Neural cell (in vitro differentiated cells): ENCODE results near the gene KCNQ5. TPM values are rescaled to one million over a fixed set of nuclear protein-coding genes. Genes with fewer than 3 reads are reported as not detected.

ENCODE experiments used
- H2AFZ ChIP-seq: fragments of 200-600, 300-800 bp; sonication (generic), shearing (Covaris generic); 2 replicates; pipeline ENCODE4 v1.6.0; 2014; ENCODE audit warnings: low read depth, mild to moderate bottlenecking, antibody characterized with exemption, low read length, moderate library complexity
- H3F3A ChIP-seq: fragments of 200-600 bp; shearing (Covaris generic); 2 replicates; pipeline ENCODE4 v1.6.1; 2016; ENCODE audit warnings: mild to moderate bottlenecking, moderate library complexity, mixed read lengths, antibody characterized with exemption, low read length; ENCODE audit not compliant: insufficient read depth, poor library complexity, severe bottlenecking
- H3K27ac ChIP-seq: fragments of 200-600, 300-800 bp; sonication (generic), shearing (Covaris generic); 2 replicates; pipeline ENCODE4 v1.5.1; 2014; ENCODE audit warnings: mild to moderate bottlenecking, low read length, moderate library complexity
- H3K27me3 ChIP-seq: fragments of 300-800, 200-600 bp; sonication (generic), shearing (Covaris generic); 2 replicates; pipeline ENCODE4 v1.6.0; 2014; ENCODE audit warnings: mild to moderate bottlenecking, low read depth, low read length, moderate library complexity; ENCODE audit not compliant: insufficient read depth
- H3K36me3 ChIP-seq: fragments of 300-800, 200-600 bp; sonication (generic), shearing (Covaris generic); 2 replicates; pipeline ENCODE4 v1.5.1; 2014; ENCODE audit warnings: mild to moderate bottlenecking, antibody characterized with exemption, low read length, moderate library complexity; ENCODE audit not compliant: insufficient read depth
- H3K4me2 ChIP-seq: fragments of 300-800, 200-600 bp; sonication (generic), shearing (Covaris generic); 2 replicates; pipeline ENCODE4 v1.6.0; 2014; ENCODE audit warnings: mild to moderate bottlenecking, low read length
- H3K4me3 ChIP-seq: fragments of 300-800, 200-600 bp; sonication (generic), shearing (Covaris generic); 2 replicates; pipeline ENCODE4 v1.5.1; 2014; ENCODE audit warnings: mild to moderate bottlenecking, low read length, moderate library complexity
- H3K79me2 ChIP-seq: fragments of 200-600 bp; shearing (Covaris generic); replicated peaks from 2 replicates; pipeline ENCODE4 v1.6.0; 2014; ENCODE audit warnings: mild to moderate bottlenecking, low read length, moderate library complexity; ENCODE audit not compliant: insufficient read depth
- H3K9ac ChIP-seq: fragments of 300-800, 200-600 bp; sonication (generic), shearing (Covaris generic); 2 replicates; pipeline ENCODE4 v1.6.1; 2016; ENCODE audit warnings: mild to moderate bottlenecking, low read length, mixed read lengths
- H3K9me2 ChIP-seq: fragments of 200-600 bp; shearing (Covaris generic); 2 replicates; pipeline ENCODE4 v1.6.1; 2016; ENCODE audit warnings: mild to moderate bottlenecking, low read length, mixed read lengths; ENCODE audit not compliant: insufficient read depth
- H3K9me3 ChIP-seq: fragments of 200-600, 300-800 bp; sonication (generic), shearing (Covaris generic); 2 replicates; pipeline ENCODE4 v1.6.1; 2016; ENCODE audit warnings: mild to moderate bottlenecking, mixed run types, low read length, moderate library complexity, mixed read lengths
- H4K20me1 ChIP-seq: fragments of 200-600 bp; shearing (Covaris generic); 2 replicates; pipeline ENCODE4 v1.6.1; 2016; ENCODE audit warnings: mild to moderate bottlenecking, mixed run types; ENCODE audit not compliant: insufficient read depth
- EP300 ChIP-seq: fragments of 450-650 bp; conservative IDR thresholded peaks from 2 replicates; pipeline ENCODE4 v1.6.1; 2014; ENCODE audit warnings: antibody characterized with exemption, mild to moderate bottlenecking, moderate library complexity; ENCODE audit not compliant: poor library complexity, severe bottlenecking
- EZH2 ChIP-seq: fragments of 200-600, 300-800 bp; shearing (Covaris generic), sonication (generic); IDR thresholded peaks from 2 replicates; pipeline ENCODE4 v1.6.1; 2014; ENCODE audit warnings: antibody characterized with exemption, low read length, borderline replicate concordance, mild to moderate bottlenecking; ENCODE audit not compliant: insufficient read depth, poor library complexity, severe bottlenecking
- MXI1 ChIP-seq: fragments of 450-650 bp; conservative IDR thresholded peaks from 2 replicates; pipeline ENCODE4 v1.6.1; 2014; ENCODE audit warnings: antibody characterized with exemption, mild to moderate bottlenecking; ENCODE audit not compliant: poor library complexity, severe bottlenecking
- POLR2AphosphoS5 ChIP-seq: IDR thresholded peaks from 2 replicates; pipeline ENCODE4 v1.6.1; 2012
- RAD21 ChIP-seq: fragments of 450-650 bp; conservative IDR thresholded peaks from 2 replicates; pipeline ENCODE4 v1.6.1; 2014; ENCODE audit warnings: antibody characterized with exemption, mild to moderate bottlenecking, moderate library complexity
- REST ChIP-seq: IDR thresholded peaks from 2 replicates; pipeline ENCODE4 v1.6.1; 2012; ENCODE audit warnings: borderline replicate concordance
- SMC3 ChIP-seq: fragments of 450-650 bp; conservative IDR thresholded peaks from 2 replicates; pipeline ENCODE4 v1.6.1; 2014; ENCODE audit warnings: antibody characterized with exemption, mild to moderate bottlenecking, moderate library complexity; ENCODE audit not compliant: poor library complexity
- TAF1 ChIP-seq: IDR thresholded peaks from 2 replicates; pipeline ENCODE4 v1.6.1; 2012; ENCODE audit warnings: low read depth
- polyA plus RNA-seq: library from polyadenylated mRNA; depleted of rRNA; stranded (reverse); fragments of >200 nt; gene quantifications from 2 replicates; pipeline ENCODE4 v1.2.3, GENCODE V29; 2014
- TF ChIP-seq, protein P1 (sequence below): fragments of 450-650 bp; IDR thresholded peaks from 2 replicates; pipeline ENCODE4 v1.5.1; 2014; ENCODE audit warnings: antibody characterized with exemption, mild to moderate bottlenecking, moderate library complexity; ENCODE audit not compliant: poor library complexity, severe bottlenecking

Gene KCNQ5
- polyA plus RNA-seq, 1 donor from 2014 or later: 0.30 TPM

DNA sequence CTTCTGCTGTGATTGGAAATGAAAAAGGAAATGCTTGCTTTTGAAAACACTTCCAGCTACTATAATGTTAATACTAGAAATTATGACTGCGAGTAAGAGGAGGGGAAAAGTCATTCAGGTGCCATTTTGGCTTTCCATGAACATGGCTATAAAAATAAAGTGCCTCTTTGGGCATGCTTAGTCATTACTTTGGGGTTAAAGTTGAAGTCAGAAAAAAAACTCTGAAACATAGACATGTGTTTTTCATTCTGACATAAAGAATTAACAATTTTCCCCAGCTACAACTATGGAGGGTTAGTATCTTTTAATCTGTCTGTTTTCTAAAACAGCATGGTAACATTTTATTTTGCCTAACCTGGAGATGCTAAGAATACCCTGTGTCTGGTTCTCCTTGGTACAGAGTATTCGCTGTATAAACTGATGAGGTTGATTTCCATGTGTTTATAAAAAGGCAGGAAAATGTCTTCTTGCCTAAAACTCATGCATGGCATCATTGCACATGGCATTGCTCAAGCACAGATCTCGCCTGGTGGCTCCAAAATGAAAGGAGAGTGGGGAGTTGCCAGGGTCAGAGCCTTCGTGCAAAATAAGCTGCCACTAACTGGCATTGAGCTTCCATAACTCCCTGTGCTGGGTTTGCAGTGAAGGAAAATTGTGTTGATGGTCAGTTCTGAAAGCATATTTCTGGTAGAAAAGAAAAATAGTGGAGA, 188.9 kb downstream of the KCNQ5 start:
- Histone ChIP-seq H3K4me2 (no peak overlapping the region), H3K36me3 (no peaks in the 10 kb centered on the region), H3K79me2 (no peaks in the 10 kb centered on the region), H3K27ac (no peak overlapping the region), H3K9me2 (no peaks in the 10 kb centered on the region), H3K9ac (no peak overlapping the region), H3K4me3 (no peak overlapping the region), H2AFZ (no peak overlapping the region), H3K9me3 (no peaks in the 10 kb centered on the region), H4K20me1 (no peaks in the 10 kb centered on the region), H3F3A (no peaks in the 10 kb centered on the region), H3K27me3 (no peaks in the 10 kb centered on the region)
- TF ChIP-seq SMC3 (no peak), TAF1 (no peak), RAD21 (no peak), MXI1 (no peak), POLR2AphosphoS5 (no peak), EZH2 (no peak), EP300 (no peak), REST (no peak)
- TF ChIP-seq, protein P1, sequence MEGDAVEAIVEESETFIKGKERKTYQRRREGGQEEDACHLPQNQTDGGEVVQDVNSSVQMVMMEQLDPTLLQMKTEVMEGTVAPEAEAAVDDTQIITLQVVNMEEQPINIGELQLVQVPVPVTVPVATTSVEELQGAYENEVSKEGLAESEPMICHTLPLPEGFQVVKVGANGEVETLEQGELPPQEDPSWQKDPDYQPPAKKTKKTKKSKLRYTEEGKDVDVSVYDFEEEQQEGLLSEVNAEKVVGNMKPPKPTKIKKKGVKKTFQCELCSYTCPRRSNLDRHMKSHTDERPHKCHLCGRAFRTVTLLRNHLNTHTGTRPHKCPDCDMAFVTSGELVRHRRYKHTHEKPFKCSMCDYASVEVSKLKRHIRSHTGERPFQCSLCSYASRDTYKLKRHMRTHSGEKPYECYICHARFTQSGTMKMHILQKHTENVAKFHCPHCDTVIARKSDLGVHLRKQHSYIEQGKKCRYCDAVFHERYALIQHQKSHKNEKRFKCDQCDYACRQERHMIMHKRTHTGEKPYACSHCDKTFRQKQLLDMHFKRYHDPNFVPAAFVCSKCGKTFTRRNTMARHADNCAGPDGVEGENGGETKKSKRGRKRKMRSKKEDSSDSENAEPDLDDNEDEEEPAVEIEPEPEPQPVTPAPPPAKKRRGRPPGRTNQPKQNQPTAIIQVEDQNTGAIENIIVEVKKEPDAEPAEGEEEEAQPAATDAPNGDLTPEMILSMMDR: no peak

- no peaks in the 10 kb centered on the region for H3K79me2 ChIP-seq
- H3K4me3 ChIP-seq: no peak overlapping the region
- no peaks in the 10 kb centered on the region for H3K9me3 ChIP-seq
- H3K27ac ChIP-seq: no peak overlapping the region
- H3K36me3 ChIP-seq: no peaks in the 10 kb centered on the region
- H2AFZ ChIP-seq: no peak overlapping the region
- no peaks in the 10 kb centered on the region for H3F3A ChIP-seq
- no peak overlapping the region for H3K9ac ChIP-seq
- H3K9me2 ChIP-seq: no peaks in the 10 kb centered on the region
- no peaks in the 10 kb centered on the region for H4K20me1 ChIP-seq
- TF ChIP-seq EP300 (no peak), TAF1 (no peak), EZH2 (no peak), MXI1 (no peak), POLR2AphosphoS5 (no peak), SMC3 (no peak), RAD21 (no peak), REST (no peak)
- TF ChIP-seq, protein P1: no peak
- H3K27me3 ChIP-seq: no peaks in the 10 kb centered on the region
- no peak overlapping the region for H3K4me2 ChIP-seq
Measured at GRCh38 chr6:72811971-72812421, 190.1 kb downstream of the KCNQ5 start.
